CD4-positive, alpha-beta T cell (primary cell): ENCODE data around the gene TEN1. TPM values are rescaled to one million over a fixed set of nuclear protein-coding genes. Genes with fewer than 3 reads are reported as not detected.

ENCODE experiments used
- ATAC-seq: fragments of 200-7000 bp; cut with Tn5 transposase; one replicate; pipeline ENCODE4 v1.10.0; 2022; ENCODE audit warnings: mild to moderate bottlenecking; ENCODE audit not compliant: poor library complexity
- CTCF ChIA-PET: fragments of 350-600 bp; sonication (Branson Sonifier 250); formaldehyde crosslinking; loops from one replicate; lab custom pipeline; 2021; ENCODE audit warnings: antibody characterized with exemption, inconsistent platforms; lab: Charles Lee
- POLR2A ChIA-PET: fragments of 350-600 bp; sonication (Branson Sonifier 250); formaldehyde crosslinking; loops from one replicate; lab custom pipeline; 2021; ENCODE audit warnings: antibody characterized with exemption, inconsistent platforms; lab: Charles Lee
- DNase-seq, 14 experiments: peaks; one replicate each; pipeline ENCODE4 v3.0.0-alpha.2; 2013 to 2020; ENCODE audit warnings: mixed read lengths in 2 of 14
- H3K27ac ChIP-seq, 2 donors: one replicate each; pipeline versions ENCODE4 v1.5.1 to v1.7.0; 2013; ENCODE audit warnings: low read length in 2 of 2, low read depth in 1 of 2, mild to moderate bottlenecking in 1 of 2
- H3K27me3 ChIP-seq, 2 experiments: 1 replicate in 1 of 2; 2 replicates in 1 of 2; pipeline versions ENCODE4 v1.6.1 to v1.7.0; 2013; ENCODE audit warnings: low read length in 2 of 2, control low read depth in 1 of 2, mild to moderate bottlenecking in 1 of 2, moderate library complexity in 1 of 2; ENCODE audit not compliant: insufficient read depth in 2 of 2, control insufficient read depth in 1 of 2
- H3K36me3 ChIP-seq: one replicate; pipeline ENCODE4 v1.6.1; 2013; ENCODE audit warnings: low read length, control low read depth; ENCODE audit not compliant: insufficient read depth
- H3K4me1 ChIP-seq: one replicate; pipeline ENCODE4 v1.6.1; 2013; ENCODE audit warnings: low read length, control low read depth; ENCODE audit not compliant: insufficient read depth
- H3K4me3 ChIP-seq: one replicate; pipeline ENCODE4 v1.5.1; 2013; ENCODE audit warnings: mild to moderate bottlenecking, low read length, moderate library complexity
- H3K9me3 ChIP-seq, 2 experiments: 1 replicate in 1 of 2; 2 replicates in 1 of 2; pipeline versions ENCODE4 v1.6.1 to v1.7.0; 2013; ENCODE audit warnings: low read length in 2 of 2, mild to moderate bottlenecking in 2 of 2, control low read depth in 1 of 2, moderate library complexity in 1 of 2; ENCODE audit not compliant: control insufficient read depth in 1 of 2, insufficient read depth in 1 of 2
- H3K27ac Mint-ChIP-seq: one replicate; pipeline ENCODE4 v1.8.0; 2020; ENCODE audit warnings: mixed read lengths
- H3K27me3 Mint-ChIP-seq: one replicate; pipeline ENCODE4 v1.8.0; 2021; ENCODE audit warnings: mixed read lengths
- H3K36me3 Mint-ChIP-seq: one replicate; pipeline ENCODE4 v1.8.0; 2021; ENCODE audit warnings: low read depth, mixed read lengths
- H3K4me1 Mint-ChIP-seq: one replicate; pipeline ENCODE4 v1.8.0; 2021; ENCODE audit warnings: low read depth, mixed read lengths
- H3K4me3 Mint-ChIP-seq: one replicate; pipeline ENCODE4 v1.8.0; 2020; ENCODE audit warnings: mild to moderate bottlenecking, mixed read lengths
- H3K9me3 Mint-ChIP-seq: one replicate; pipeline ENCODE4 v1.8.0; 2020; ENCODE audit warnings: mixed read lengths
- intact Hi-C, 2 experiments: fragments of 100-400 bp; cut with DNase I in 1 of 2; cut with micrococcal nuclease in 1 of 2; formaldehyde crosslinking; loops; one replicate each; pipeline versions ENCODE4 v1.15.1 to v1.9.0; 2023 to 2025; cut with DNase I, micrococcal nuclease
- total RNA-seq, 174 experiments: library from RNA in 2 of 174; stranded (reverse) in 2 of 174; gene quantifications; one replicate each; pipeline ENCODE4 v1.2.3 and lab custom pipeline; 2021 to 2026
- TF ChIP-seq, protein P1 (sequence below): fragments of 200-600 bp; IDR thresholded peaks from one replicate; pipeline ENCODE4 v1.8.0; 2022; ENCODE audit warnings: antibody characterized with exemption, mild to moderate bottlenecking

The TEN1 gene
- total RNA-seq, 2 experiments from 2014 or later = 13.0 to 13.8 TPM

DNA sequence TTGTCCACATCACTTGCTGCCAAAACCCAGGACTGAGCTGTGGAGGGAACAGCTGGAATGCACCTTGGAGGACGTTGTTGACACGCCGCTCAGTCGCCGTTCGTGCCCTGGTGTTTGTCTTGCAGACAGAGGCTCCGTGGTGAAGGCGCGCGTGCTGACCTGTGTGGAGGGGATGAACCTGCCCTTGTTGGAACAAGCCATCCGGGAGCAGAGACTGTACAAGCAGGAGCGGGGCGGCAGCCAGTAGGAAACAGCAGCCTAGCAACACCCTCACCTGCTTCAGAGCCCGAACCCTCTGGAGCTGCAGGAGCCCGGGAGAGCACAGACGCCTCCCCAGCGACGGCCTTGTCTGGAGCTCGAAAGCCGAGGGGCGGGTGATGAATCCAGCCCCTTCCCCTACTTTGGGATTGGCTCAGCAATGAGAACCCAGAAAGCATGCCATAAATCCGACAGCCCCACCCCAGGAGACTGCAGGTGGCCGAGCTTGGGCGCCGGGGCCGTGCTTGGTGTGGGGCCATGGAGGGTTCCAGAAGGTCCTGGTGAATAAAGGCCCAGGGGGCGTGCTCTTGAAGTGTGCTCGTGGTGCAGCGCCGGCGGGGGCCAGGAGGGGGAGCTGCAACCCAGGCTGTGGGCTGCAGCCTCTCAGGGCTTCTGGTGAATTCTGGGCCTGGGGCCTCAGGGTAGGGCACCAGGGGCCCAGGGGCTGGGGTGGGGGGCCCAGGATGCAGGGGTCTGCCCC, 21.1 kb downstream of the TEN1 start:
- Mint-ChIP-seq H3K9me3 (no peaks in the 10 kb centered on the region), H3K4me3 (no peak overlapping the region), H3K27me3 (no peaks in the 10 kb centered on the region), H3K27ac (no peak overlapping the region), H3K36me3 (peaks cover 8% of the 10 kb centered on the region), H3K4me1 (peaks cover 14% of the 10 kb centered on the region)
- H3K27ac ChIP-seq = no peak overlapping the region
- no peaks in the 10 kb centered on the region for H3K9me3 ChIP-seq
- peaks cover 13% of the 10 kb centered on the region for H3K4me1 ChIP-seq
- no peak overlapping the region for H3K4me3 ChIP-seq
- H3K36me3 ChIP-seq = peaks cover 8% of the 10 kb centered on the region
- peak; percentile 85 for ATAC-seq
- TF ChIP-seq, protein P1, sequence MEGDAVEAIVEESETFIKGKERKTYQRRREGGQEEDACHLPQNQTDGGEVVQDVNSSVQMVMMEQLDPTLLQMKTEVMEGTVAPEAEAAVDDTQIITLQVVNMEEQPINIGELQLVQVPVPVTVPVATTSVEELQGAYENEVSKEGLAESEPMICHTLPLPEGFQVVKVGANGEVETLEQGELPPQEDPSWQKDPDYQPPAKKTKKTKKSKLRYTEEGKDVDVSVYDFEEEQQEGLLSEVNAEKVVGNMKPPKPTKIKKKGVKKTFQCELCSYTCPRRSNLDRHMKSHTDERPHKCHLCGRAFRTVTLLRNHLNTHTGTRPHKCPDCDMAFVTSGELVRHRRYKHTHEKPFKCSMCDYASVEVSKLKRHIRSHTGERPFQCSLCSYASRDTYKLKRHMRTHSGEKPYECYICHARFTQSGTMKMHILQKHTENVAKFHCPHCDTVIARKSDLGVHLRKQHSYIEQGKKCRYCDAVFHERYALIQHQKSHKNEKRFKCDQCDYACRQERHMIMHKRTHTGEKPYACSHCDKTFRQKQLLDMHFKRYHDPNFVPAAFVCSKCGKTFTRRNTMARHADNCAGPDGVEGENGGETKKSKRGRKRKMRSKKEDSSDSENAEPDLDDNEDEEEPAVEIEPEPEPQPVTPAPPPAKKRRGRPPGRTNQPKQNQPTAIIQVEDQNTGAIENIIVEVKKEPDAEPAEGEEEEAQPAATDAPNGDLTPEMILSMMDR = peak; percentile 72
- ChIA-PET CTCF (interaction anchor here (0.6 to 1.6 kb wide), 10 partner anchors 8 to 147 kb away, joined by 3 to 7 read pairs (median 3); no protein-coding TSS in a partner anchor), POLR2A (interaction anchor here (1.5 kb wide), 1 partner anchor 95 kb away, joined by 4 read pairs; no protein-coding TSS in a partner anchor)
- DNase-seq = peak; percentile 32 to 78 (median 55)
- intact Hi-C loops = no loop called here
- H3K27me3 ChIP-seq = no peaks in the 10 kb centered on the region

DNA sequence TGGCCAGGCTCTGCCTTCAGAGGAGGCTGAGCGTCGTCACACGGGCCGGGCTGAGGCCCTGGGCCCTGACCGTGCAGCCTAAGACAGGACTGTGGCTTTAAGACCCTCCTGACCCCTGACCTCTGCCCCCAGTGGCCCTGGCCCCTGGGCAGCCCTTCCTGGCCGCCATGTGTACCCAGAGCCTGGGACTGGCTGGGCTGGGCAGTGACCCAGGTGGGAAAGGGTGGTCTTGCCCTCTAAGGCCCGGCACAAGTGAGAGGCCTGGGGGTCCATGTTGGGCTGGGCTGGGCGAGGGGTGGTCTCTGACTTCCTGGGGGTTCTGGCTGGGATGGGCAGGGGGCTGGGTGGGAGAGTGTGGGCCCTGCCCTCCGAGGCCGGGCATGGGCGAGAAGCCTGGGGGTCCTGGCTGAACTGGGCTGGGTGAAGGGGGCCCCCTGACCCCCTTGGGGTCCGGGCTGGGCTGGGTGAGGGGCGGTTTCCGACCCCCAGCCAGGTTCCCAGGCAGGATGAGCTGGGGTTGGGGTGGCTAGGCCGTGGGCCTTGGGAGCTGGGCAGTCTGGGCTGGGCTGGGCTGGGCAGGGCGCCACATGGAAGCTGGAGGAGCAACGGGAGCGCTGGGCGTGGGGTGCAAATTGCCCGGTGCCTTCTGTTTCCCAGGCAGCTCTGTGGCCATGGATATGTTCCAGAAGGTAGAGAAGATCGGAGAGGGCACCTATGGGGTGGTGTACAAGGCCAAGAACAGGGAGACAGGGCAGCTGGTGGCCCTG, 21.9 kb downstream of the TEN1 start, which contains the start of gene CDK3:
TSS of gene CDK3 (plus strand) at position 101 of the 767 bp plus-strand sequence. CDS start at position 672, 571 bp downstream.
- H3K27ac ChIP-seq = no peak within 1 kb of the TSS
- DNase-seq = no peak
- H3K4me1 ChIP-seq = peaks cover 13% of the 10 kb centered on the region
- intact Hi-C loops = no loop called here
- no peak within 1 kb of the TSS for H3K4me3 ChIP-seq
- Mint-ChIP-seq H3K27ac (no peak within 1 kb of the TSS), H3K9me3 (no peaks in the 10 kb centered on the region), H3K27me3 (no peaks in the 10 kb centered on the region), H3K4me1 (peaks cover 14% of the 10 kb centered on the region), H3K36me3 (peaks cover 11% of the 10 kb centered on the region), H3K4me3 (no peak within 1 kb of the TSS)
- ATAC-seq = no peak
- no peaks in the 10 kb centered on the region for H3K9me3 ChIP-seq
- H3K27me3 ChIP-seq = no peaks in the 10 kb centered on the region
- H3K36me3 ChIP-seq = peaks cover 8% of the 10 kb centered on the region
- ChIA-PET CTCF (interaction anchor here (0.6 to 1.6 kb wide), 10 partner anchors 8 to 147 kb away, joined by 3 to 7 read pairs (median 3); no protein-coding TSS in a partner anchor), POLR2A (interaction anchor here (1.5 kb wide), 1 partner anchor 95 kb away, joined by 4 read pairs; no protein-coding TSS in a partner anchor)
- TF ChIP-seq, protein P1 = no peak

GRCh38 chr17:76002100-76002499, 23.1 kb downstream of the TEN1 start:
- TF ChIP-seq, protein P1 = no peak
- Mint-ChIP-seq H3K9me3 (no peaks in the 10 kb centered on the region), H3K4me1 (peaks cover 7% of the 10 kb centered on the region), H3K27me3 (no peaks in the 10 kb centered on the region), H3K36me3 (peaks cover 9% of the 10 kb centered on the region), H3K27ac (no peak overlapping the region), H3K4me3 (no peak overlapping the region)
- peaks cover 6% of the 10 kb centered on the region for H3K4me1 ChIP-seq
- H3K27me3 ChIP-seq = no peaks in the 10 kb centered on the region
- no peak overlapping the region for H3K27ac ChIP-seq
- H3K36me3 ChIP-seq = peaks cover 8% of the 10 kb centered on the region
- ATAC-seq (no peak), DNase-seq (no peak)
- no peaks in the 10 kb centered on the region for H3K9me3 ChIP-seq
- ChIA-PET CTCF (no interaction called here), POLR2A (no interaction called here)
- intact Hi-C loops = no loop called here
- no peak overlapping the region for H3K4me3 ChIP-seq
